Coronary artery (tissue), 2 donors: ENCODE data around the gene SPDYC.

Experiments
- DNase-seq: peaks from one replicate; pipeline ENCODE4 v3.0.0-alpha.2; 2017; ENCODE audit warnings: low spot score
- H3K27ac ChIP-seq, 2 donors: fragments of 200-600 bp; sonication (generic); one replicate each; pipeline ENCODE4 v1.5.1; 2016 to 2019
- H3K4me3 ChIP-seq: fragments of 200-600 bp; sonication (generic); 2 replicates; pipeline ENCODE4 v1.5.1; 2016; ENCODE audit warnings: mild to moderate bottlenecking, moderate library complexity
- CTCF ChIP-seq: fragments of 200-600 bp; sonication (generic); IDR thresholded peaks from one replicate; pipeline ENCODE4 v1.5.1; 2019; ENCODE audit warnings: antibody characterized with exemption

The SPDYC gene

GRCh38 chr11:65126624-65127274 is 43.3 kb upstream of the SPDYC start:
- no peak for DNase-seq
- no peak for TF ChIP-seq CTCF
- H3K27ac ChIP-seq = no peak overlapping the region

GRCh38 chr11:65127473-65128181 is 42.4 kb upstream of the SPDYC start:
- no peak for TF ChIP-seq CTCF
- Histone ChIP-seq H3K4me3 (no peak overlapping the region), H3K27ac (no peak overlapping the region)
- no peak for DNase-seq

More at GRCh38 chr11:65126624-65127274, 43.3 kb upstream of the SPDYC start:
- no peak overlapping the region for H3K4me3 ChIP-seq

GRCh38 chr11:65128182-65129145 is 41.6 kb upstream of the SPDYC start:
- H3K27ac ChIP-seq = no peak overlapping the region
- no peak overlapping the region for H3K4me3 ChIP-seq
- no peak for TF ChIP-seq CTCF
- DNase-seq = peak; percentile 60

- DNase-seq = peak; percentile 63
- TF ChIP-seq CTCF = no peak
- Histone ChIP-seq H3K27ac (no peak overlapping the region), H3K4me3 (no peak overlapping the region)
Observed at GRCh38 chr11:65129649-65130441, 40.2 kb upstream of the SPDYC start.

- Histone ChIP-seq H3K27ac (no peak overlapping the region), H3K4me3 (no peak overlapping the region)
- TF ChIP-seq CTCF = no peak
- DNase-seq = peak; percentile 67
Observed at GRCh38 chr11:65130631-65131416, 39.2 kb upstream of the SPDYC start.

- no peak for DNase-seq
- no peak overlapping the region for H3K4me3 ChIP-seq
- no peak overlapping the region for H3K27ac ChIP-seq
- no peak for TF ChIP-seq CTCF
Observed at GRCh38 chr11:65131417-65131776, 38.6 kb upstream of the SPDYC start.
